ENCODE measurements around the gene TMEM252.

The TMEM252 gene

DNA sequence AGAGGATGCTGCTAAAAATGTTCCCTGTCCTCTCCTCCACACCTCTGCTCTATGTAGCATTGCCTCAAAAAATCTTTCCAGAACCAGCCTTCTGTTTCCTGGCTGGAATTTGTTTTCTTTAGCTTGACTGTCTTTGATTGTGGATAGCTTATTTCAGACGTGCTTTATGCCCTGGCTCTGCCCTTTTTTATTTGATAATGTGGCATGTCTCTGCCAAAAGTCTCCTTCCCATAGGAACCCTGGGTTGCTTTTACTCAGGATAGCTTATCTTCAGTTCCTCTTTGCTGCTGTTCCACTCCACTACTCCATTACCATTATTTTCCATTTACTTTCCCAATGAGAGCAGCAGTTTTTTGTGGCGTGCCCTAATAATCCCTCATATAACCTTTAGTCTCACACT is 885 bp upstream of the TMEM252 start:
- no peak for DNase-seq

DNA sequence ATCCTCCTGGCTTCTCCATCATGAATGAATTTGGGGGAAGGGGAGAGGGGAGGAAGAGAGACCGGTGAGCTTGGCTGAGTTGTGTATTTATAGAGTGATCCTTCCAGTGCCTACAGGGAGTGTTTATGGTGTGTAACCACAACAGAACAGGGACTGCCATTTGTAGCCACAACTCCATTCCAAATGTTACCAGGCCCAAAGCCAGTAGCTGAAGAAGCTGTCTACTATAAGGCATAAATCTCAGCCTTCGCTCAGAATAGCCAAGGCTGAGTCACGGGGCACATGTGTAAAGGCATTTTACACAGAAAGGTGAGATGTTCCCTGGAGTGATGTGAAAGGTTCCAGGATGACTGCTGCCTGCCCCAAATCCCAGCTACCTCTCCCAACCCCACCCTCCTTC is 2.5 kb downstream of the TMEM252 start:
- DNase-seq: no peak

GRCh38 chr9:68537616-68537880 is 3.1 kb downstream of the TMEM252 start:
- DNase-seq: no peak

GRCh38 chr9:68536876-68537615 is 3.6 kb downstream of the TMEM252 start:
- DNase-seq: peak in 1 of 2 experiments; percentile 53

DNA sequence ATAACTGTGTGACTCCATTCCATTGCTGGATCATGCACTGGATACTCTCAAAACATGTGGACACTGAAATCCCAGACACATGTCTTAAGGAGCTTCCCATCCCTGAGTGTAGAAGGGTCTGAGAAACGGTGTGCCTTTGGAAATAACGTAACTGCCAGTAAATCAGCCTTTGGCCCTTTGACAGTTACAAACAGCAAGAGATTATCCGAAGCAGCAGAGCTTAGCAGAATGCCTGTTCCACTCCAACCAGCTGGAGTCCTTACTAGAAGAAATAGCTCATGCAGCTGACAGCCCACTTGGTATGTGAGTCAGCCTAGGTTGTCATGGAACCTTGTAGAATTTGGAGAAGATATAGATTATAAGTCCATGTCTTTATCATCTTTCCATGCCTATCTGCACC is 7.0 kb downstream of the TMEM252 start:
- DNase-seq: peak in 1 of 2 experiments; percentile 21

DNA sequence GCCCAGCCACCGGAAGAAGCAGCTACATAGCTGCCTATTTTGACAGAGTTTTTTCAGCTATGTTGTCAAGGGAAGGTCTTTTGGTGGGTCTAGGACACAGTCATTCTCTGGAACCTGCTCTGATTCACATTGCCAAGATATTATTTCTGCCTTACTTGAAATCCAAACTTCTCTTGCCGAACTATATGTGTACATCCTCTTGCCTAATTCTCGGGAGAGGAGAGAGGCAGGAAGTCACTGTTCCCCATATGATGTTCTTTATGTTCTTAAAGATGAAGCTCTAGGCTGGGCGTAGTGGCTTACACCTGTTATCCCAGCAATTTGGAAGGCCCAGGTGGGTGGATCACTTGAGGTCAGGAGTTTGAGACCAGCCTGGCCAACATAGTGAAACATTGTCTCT is 8.6 kb downstream of the TMEM252 start:
- DNase-seq: no peak

DNA sequence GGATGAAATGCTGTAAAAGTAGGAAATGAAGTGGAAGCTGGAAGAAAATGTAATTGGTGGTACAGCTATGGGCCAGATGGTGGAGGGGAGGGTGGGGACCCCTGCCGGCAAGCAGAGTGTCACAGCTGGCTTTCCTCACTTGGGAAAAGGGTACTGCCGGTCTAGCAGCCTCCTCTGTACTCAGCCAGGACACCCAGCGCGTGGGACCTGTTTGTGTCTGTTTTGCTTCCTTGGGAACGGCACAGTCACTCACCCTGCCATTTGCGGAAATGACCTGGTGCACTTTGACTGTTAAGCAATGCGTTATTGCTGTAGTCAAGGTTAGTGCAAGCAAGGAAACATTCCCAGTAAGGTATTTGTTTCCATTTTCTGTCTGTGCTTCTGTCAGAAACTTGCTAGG is 10.1 kb downstream of the TMEM252 start:
- no peak for DNase-seq

DNA sequence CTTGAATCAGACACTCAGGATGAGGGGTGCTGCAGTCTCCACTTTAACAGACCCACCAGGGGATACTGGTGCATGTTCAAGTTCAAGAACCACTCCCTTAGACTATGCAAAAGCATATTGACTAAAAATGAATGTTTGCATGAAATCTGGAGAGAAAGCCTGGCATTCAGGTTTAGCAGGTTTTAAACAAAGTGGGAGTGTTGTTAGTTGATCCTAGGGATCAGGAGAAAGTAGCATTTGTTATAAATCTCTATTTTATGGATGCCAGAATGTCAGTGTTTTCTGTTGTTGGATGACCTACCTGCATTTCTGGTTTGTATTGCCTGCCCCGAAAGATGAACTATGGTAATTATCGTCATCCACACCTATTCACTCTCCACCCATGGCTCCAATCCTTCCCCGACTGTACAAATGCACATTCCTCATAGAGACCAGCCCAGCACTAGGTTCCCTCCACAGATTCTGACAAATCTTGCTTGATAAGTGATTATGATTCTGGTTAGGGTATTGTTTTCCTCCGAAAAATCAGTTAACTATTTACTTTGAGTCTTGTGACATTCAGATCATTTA is 17.2 kb downstream of the TMEM252 start:
- DNase-seq: no peak

- no peak for DNase-seq
Measured at GRCh38 chr9:68522954-68523353, 17.7 kb downstream of the TMEM252 start.

DNA sequence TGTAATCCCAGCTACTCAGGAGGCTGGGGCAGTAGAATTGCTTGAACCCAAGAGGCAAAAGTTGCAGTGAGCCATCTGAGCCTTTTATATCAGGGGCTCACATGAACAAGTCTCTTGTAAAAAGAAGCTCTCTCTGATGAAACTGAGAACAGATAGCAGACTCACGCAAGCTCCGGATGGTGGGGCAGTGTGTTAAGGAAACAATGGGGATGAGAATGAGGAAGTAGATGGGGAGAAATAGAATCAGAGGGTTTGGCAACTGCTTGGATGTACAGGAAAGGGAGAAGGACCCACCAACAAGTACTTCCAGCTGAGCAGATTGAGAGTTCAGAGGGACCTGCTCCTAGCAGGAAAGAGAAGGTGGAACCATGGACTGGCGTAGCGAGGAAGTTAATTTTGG is 18.6 kb downstream of the TMEM252 start:
- no peak for DNase-seq

DNA sequence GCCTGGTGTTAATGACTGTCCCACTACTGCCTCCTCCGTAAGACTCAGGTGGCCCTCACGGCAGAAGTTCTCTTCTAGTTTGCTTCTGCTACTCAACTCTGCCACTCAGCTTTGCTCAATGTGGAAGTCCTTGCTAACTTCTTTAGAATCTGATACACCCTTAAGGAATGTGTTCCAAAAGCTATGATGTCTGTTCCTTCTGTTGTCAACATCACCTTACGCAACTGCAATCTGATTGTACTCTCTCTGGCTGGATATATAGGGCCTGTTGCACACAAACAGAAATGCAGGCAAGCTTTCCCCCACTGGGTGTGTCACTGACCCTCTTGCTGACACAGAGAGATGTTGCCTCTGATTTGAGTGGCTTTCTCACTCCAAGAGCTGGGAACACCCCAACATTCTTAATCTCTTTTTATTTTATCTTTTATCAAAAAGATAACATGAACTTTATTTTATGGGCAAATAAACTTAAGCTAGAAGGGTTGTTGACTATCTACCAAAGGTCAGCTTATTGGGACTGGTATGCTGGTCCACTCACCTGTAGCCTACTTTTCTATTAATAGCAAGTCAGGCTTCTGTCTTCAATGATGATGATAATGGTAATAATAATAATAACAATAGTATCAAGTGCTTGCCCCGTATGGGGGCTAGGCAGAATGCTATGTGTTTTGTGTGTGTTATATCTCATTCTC is 25.2 kb downstream of the TMEM252 start:
- no peak for DNase-seq

- no peak for DNase-seq
Measured at GRCh38 chr9:68513981-68514380, 26.7 kb downstream of the TMEM252 start.

GRCh38 chr9:68513385-68513784 is 27.3 kb downstream of the TMEM252 start:
- DNase-seq: no peak

- DNase-seq: no peak
Measured at GRCh38 chr9:68509689-68510088, 31.0 kb downstream of the TMEM252 start.

DNA sequence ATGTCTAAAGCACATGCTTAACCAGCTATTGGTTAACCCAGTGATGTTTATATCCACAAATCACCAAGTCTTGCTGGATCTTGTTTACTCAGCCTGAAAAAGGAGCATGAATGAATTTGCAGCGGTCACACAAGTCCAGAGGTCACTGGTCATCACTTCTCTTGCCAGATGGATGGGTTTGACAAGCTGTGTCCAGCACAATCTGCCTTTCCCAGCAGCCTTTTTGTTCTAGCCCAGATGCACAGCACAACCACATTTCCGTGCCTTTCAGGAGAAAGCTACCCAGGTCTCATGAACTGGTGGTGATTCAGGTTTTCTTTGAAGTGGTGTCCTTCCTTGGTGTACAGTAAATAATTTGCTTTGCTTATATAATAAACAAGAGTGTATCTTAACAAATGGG is 32.1 kb downstream of the TMEM252 start:
- DNase-seq: no peak

DNA sequence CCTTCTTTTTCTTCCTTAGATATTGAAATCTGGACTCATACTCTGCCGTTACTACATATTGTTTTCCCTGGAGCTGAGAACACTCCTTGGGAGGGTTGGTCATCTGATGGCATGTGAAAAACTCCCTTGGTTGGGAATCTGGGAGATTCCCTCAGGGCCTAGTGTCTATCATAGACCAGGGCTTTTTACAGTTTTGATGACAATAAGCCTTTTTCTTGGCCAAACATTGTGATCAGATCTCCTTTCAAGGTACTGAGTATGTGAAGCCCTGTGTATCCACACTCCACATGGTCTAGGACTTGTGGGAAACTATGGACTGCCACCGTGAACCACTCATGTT is 32.9 kb downstream of the TMEM252 start:
- no peak for DNase-seq

GRCh38 chr9:68507130-68507805 is 33.4 kb downstream of the TMEM252 start:
- DNase-seq: peak in 1 of 2 experiments; percentile 2

DNA sequence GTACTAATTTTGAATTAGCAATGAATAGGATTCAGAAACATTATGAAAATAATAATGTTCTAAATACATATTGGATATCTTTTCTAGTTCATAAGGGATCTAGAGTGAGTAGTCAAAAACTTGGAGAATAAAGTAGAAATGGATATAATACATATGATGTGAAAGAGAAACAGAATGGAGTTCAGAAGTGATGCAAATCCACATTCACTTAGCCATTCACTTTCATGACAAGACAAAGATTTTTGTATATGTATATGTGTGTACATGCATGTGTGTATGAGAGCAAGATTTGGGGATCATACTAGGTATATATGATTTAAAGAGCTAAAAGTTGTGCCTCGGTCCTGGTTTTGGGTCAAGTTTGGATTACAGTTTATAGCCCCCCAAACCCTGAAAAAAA is 34.1 kb downstream of the TMEM252 start:
- no peak for DNase-seq

DNA sequence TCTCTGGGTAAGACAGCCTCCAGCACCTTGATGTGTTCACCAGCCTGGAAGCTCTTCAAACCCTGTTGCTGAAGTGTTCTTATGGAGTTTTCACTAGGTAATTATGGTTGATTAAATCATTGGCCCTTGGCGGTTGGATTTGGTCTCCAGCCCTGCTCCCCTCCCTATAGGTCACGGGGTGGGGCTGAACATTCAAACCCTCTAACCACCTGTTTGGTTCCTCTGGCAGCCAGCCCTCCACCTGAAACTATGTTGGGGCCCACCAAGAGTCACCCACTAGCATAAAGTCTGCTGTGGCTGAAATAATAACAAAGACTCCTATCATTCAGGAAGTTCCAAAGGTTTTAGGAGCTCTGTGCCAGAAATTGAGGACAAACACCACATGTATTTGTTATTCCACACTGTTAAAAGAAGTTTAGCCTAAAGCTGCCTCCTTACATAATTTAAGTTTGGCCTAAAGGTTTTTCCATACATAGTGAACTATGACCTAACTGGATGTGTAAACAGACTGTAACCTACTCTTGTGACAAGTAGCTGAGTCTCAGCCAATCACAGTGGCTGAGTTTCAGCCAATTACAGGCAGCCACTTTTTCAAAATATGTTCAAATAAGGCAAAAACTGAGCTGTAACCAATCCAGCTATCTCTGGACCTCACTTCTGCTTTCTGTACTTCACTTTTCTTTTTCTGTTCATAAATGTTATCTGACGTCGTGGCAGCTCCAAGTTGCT is 34.8 kb downstream of the TMEM252 start:
- no peak for DNase-seq

- no peak for DNase-seq
Measured at GRCh38 chr9:68502279-68502678, 38.4 kb downstream of the TMEM252 start.

DNA sequence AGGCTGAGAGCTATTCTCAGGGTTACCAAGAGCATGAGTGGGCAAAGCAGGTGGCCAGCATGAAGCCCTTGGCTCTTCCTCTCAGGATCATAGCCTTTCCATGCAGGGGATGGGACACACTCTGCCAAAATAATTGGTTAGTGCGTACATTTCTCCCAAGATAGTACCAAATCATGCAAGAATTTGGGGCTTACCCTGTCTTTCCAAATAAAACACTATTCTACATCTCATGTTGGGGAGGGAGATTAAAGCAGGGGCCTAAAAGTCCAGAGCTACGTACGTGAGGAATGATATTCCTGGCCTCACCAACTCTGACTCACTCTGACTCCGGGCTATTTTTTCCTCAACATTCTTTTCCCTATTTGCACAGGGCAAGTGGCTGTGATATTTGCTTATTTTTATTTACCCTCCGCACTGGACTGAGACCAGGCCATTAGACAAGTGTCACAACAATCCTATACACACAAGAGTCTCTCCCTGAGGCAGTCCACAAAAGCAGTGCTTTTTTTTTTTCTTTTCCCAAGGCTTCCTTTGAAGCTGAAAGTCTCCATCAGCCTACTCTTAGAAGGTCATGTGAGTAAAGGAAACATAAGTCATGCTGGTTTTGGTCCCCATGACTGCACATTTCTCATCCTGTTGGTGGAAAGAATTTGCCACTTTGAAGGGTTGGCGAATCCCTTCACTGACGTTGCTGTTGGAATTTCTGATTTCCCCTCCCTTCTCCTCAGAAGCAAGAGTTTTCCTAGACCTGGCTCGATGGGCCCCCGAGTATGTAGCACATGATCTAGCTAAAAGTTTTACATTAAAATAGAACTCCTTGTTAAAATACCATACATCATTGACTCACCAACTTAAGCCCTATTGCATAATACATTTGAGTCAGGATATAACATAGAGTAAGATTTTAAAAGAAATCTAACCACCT is 40.0 kb downstream of the TMEM252 start:
- DNase-seq: no peak

DNA sequence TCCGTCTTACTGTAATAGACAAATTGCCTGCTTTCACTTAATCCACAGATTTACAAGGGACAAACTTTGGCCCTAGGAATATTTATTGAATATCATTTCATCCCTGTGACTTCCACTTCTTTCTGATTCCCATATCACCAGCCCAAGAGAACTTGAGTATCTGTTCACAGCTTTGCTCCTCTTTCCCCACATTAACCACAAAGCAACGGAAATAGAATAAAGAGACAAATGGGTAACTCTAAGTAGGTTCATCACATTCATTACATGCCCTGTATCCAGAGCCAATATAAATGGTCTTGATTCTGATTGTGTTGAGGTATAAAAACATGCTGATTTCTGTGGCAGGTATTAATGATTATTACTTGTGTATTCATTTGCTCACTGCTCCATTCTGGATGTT is 41.9 kb downstream of the TMEM252 start:
- no peak for DNase-seq

Data from NCI-H446 (cell line).